Ectodermal cell (in vitro differentiated cells): ENCODE measurements around the gene TBX4. TPM values are rescaled to one million over a fixed set of nuclear protein-coding genes. Genes with fewer than 3 reads are reported as not detected.

Source experiments
- H3K27ac ChIP-seq: 2 replicates; pipeline ENCODE4 v1.7.0; 2013; ENCODE audit warnings: mild to moderate bottlenecking, low read depth, low read length; ENCODE audit not compliant: insufficient read depth, poor library complexity, severe bottlenecking
- H3K27me3 ChIP-seq: 2 replicates; pipeline ENCODE4 v1.7.0; 2013; ENCODE audit warnings: mild to moderate bottlenecking, low read length; ENCODE audit not compliant: insufficient read depth, control insufficient read depth, poor library complexity, severe bottlenecking
- H3K36me3 ChIP-seq: one replicate; pipeline ENCODE4 v1.7.0; 2013; ENCODE audit warnings: low read length; ENCODE audit not compliant: control insufficient read depth, insufficient read depth
- H3K4me1 ChIP-seq: one replicate; pipeline ENCODE4 v1.7.0; 2013; ENCODE audit warnings: low read length; ENCODE audit not compliant: control insufficient read depth, insufficient read depth
- H3K4me3 ChIP-seq: 2 replicates; pipeline ENCODE4 v1.7.0; 2013; ENCODE audit warnings: low read depth, low read length, control low read depth; ENCODE audit not compliant: insufficient read depth
- H3K9me3 ChIP-seq: 2 replicates; pipeline ENCODE4 v1.7.0; 2013; ENCODE audit warnings: mild to moderate bottlenecking, low read length, moderate library complexity; ENCODE audit not compliant: control insufficient read depth
- WGBS, 2 experiments: methylation state at CpG; one replicate each; pipeline ENCODE4 v1.1.7; 2013; ENCODE audit warnings: missing lambda C conversion rate in 2 of 2; 5-methylcytosine and 5-hydroxymethylcytosine counted together
- polyA plus RNA-seq, 4 experiments: library from polyadenylated mRNA; stranded (reverse); fragments of 50-300 nt; gene quantifications; one replicate each; pipeline ENCODE4 v1.2.3, GENCODE V29; 2013

TBX4 gene
- not detected for polyA plus RNA-seq (2013, experiment 1 of 4)
- polyA plus RNA-seq (2013, experiment 2 of 4): not detected
- polyA plus RNA-seq (2013, experiment 3 of 4): not detected
- not detected for polyA plus RNA-seq (2013, experiment 4 of 4)

DNA sequence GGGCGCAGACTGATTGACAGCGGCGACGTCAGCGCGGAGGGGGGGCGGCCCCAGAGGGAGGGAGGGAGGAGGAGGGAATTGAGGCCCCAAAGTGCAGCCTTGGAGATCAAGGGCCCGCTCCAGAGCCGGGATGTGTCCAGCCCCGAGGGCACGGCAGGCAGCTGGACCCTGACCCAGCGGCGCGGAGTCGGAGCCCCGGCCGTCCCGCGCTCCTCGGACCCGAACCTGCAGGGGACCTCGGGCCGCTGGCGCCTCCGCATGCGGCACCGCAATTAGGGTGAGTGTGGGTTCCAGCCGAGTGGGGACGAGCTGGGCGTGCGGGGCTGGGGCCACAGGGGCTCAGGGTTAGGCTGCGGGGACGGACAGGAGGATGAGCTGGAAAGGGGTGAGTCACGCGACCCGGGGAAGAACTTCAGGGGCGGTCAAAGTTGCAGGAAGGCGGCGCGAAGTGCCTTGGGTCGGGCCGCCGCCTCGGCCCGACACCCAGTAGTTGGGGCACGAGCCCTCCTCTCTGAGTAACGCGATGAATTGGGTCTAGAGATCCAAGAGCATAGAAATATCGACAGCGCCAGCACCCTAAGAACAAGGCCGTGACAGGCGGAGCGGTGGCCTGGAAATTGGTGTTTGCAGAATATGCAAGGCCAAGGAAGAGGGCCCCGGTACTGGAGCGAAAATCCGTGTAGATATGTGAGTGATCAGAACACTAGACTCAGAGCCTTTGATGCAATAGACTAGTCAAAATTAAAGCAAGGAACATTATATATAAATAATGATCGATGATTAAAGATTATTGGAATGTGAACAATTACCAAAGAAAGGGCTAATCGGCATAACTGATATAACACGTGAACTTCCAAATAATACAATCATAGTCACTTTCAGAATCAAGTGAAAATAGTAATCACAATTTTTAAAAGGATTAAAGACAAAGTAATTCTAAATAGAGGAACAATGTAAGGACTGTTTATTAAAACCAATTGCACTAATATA lies at the start of gene TBX4:
Gene TBX4 (plus strand): TSS at position 122 of the 990 bp plus-strand sequence. CDS start 4,069 bp downstream, outside the sequence.
- Histone ChIP-seq H3K4me1 (peaks cover 16% of the 10 kb centered on the region), H3K36me3 (no peaks in the 10 kb centered on the region), H3K27me3 (peaks cover 95% of the 10 kb centered on the region), H3K4me3 (peak within 1 kb of the TSS; percentile 23), H3K27ac (no peak within 1 kb of the TSS), H3K9me3 (no peaks in the 10 kb centered on the region)
- 1 to 2% methylated on average over 56 of the region's 59 CpGs for WGBS, 2 experiments

DNA sequence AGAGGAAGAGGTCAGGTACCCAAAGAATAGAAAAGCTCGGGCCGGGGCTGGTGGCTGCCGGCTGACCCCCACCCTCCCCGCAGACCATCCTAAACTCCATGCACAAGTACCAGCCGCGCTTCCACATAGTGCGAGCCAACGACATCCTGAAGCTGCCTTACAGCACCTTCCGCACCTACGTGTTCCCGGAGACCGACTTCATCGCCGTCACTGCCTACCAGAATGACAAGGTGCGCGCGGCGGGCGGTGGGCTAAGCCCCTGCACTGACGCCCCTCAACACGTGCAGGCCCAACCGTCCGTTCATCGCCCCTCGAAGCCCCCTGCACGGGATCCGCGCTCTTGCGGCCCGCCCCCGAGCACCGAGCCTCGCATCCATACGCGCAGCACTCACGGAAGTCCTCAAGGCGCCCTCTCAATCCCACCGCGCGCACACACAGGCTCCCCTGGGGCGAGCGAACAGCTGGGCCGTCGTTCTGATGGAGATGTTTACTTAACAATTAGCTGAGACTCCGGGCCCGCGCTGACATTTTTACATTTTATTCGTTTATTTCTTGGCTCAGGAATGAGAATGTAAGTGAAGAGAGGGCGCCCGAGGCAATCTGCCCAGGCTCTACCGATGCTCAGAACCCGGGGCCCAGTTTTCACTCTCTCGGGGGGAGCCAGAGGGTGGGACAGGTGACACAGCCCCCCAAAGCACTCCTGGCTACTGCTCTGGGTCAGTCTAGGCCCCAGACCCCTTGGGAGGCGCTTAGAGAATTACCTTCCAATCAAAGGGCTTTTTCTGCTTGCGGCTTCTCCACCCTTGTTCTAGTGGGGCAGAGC lies 49.0 kb upstream of the TBX4 start:
- no peaks in the 10 kb centered on the region for H3K36me3 ChIP-seq
- H3K4me3 ChIP-seq: no peak overlapping the region
- H3K27ac ChIP-seq: no peak overlapping the region
- peaks cover 100% of the 10 kb centered on the region for H3K27me3 ChIP-seq
- 2% methylated on average over 55 of the region's 55 CpGs for WGBS, 2 experiments
- H3K4me1 ChIP-seq: peaks cover 17% of the 10 kb centered on the region
- no peaks in the 10 kb centered on the region for H3K9me3 ChIP-seq

DNA sequence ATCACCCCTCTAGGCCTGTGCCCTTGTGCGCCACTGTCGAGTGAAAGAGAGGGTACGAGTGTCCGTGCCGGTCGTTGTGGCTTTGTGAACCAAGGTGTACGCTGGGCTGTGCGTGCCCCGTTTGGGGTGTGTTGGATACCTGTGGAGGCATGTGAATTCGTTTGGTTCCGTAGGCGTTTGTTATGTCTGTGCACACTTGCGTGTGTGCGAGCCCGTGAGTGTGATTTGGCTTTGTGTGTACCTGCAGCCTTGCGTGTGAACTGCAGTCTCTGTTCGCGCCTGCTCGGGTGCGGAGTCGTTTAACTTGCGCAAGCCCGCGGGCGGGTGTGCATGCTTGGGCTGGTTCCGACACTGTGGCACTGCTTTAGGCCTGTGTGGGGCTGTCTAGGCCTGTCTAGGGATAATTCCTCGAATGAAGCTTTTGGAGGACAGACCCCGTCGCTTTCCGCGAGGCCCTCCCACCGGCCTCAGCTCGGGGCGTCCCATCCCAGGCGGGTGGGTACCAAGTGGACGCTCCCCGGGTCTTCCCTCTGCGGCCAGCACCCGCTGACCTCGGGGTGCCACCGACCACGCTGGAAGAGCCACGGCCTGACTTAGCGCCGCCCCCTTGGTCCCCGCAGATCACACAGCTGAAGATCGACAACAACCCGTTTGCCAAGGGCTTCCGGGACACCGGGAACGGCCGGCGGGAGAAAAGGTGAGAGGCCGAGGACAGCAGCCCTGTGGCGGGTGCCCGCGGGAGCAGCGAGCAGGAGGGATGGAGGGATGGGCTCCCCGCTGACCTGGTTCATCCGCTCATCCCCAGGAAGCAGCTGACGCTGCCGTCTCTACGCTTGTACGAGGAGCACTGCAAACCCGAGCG lies 48.2 kb upstream of the TBX4 start:
- WGBS, 2 experiments: 4% methylated on average over 66 of the region's 66 CpGs
- Histone ChIP-seq H3K9me3 (no peaks in the 10 kb centered on the region), H3K27me3 (peaks cover 100% of the 10 kb centered on the region), H3K4me3 (peak overlapping the region; percentile 9), H3K27ac (no peak overlapping the region), H3K4me1 (peaks cover 10% of the 10 kb centered on the region), H3K36me3 (no peaks in the 10 kb centered on the region)

DNA sequence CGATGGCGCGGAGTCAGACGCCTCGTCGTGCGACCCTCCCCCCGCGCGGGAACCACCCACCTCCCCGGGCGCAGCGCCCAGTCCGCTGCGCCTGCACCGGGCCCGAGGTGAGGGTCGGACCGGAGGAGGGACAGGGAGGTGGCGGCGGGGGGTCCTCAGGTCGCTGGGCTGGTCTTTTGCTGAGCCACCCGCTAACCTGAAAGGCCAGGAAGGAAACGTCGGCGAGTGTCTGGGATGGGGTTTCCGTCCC lies 47.6 kb upstream of the TBX4 start:
- Histone ChIP-seq H3K9me3 (no peaks in the 10 kb centered on the region), H3K27me3 (peaks cover 100% of the 10 kb centered on the region), H3K27ac (no peak overlapping the region), H3K4me1 (peaks cover 5% of the 10 kb centered on the region), H3K4me3 (peak overlapping the region; percentile 9), H3K36me3 (no peaks in the 10 kb centered on the region)
- 1% methylated on average over 25 to 27 of the region's 27 CpGs for WGBS, 2 experiments

DNA sequence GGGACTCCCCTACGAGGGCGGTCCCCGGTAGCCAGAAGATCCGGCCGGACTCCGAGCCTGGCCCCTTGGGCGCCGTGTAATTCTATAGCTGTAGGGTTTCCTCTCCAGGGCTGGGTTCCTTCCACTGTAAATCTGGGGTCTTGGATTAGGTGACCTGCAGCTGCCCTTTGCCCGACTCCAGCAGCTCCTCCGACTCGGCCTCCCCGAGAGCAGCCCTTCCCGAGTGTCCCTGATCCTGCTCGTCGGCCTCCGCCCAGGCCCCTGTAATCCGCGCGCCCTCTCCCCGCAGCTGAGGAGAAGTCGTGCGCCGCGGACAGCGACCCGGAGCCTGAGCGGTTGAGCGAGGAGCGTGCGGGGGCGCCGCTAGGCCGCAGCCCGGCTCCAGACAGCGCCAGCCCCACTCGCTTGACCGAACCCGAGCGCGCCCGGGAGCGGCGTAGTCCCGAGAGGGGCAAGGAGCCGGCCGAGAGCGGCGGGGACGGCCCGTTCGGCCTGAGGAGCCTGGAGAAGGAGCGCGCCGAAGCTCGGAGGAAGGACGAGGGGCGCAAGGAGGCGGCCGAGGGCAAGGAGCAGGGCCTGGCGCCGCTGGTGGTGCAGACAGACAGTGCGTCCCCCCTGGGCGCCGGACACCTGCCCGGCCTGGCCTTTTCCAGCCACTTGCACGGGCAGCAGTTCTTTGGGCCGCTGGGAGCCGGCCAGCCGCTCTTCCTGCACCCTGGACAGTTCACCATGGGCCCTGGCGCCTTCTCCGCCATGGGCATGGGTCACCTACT lies 47.1 kb upstream of the TBX4 start:
- peak overlapping the region; percentile 9 for H3K4me3 ChIP-seq
- peaks cover 6% of the 10 kb centered on the region for H3K4me1 ChIP-seq
- no peak overlapping the region for H3K27ac ChIP-seq
- no peaks in the 10 kb centered on the region for H3K9me3 ChIP-seq
- H3K27me3 ChIP-seq: peaks cover 100% of the 10 kb centered on the region
- WGBS, 2 experiments: 2% methylated on average over 71 of the region's 71 CpGs
- H3K36me3 ChIP-seq: no peaks in the 10 kb centered on the region

DNA sequence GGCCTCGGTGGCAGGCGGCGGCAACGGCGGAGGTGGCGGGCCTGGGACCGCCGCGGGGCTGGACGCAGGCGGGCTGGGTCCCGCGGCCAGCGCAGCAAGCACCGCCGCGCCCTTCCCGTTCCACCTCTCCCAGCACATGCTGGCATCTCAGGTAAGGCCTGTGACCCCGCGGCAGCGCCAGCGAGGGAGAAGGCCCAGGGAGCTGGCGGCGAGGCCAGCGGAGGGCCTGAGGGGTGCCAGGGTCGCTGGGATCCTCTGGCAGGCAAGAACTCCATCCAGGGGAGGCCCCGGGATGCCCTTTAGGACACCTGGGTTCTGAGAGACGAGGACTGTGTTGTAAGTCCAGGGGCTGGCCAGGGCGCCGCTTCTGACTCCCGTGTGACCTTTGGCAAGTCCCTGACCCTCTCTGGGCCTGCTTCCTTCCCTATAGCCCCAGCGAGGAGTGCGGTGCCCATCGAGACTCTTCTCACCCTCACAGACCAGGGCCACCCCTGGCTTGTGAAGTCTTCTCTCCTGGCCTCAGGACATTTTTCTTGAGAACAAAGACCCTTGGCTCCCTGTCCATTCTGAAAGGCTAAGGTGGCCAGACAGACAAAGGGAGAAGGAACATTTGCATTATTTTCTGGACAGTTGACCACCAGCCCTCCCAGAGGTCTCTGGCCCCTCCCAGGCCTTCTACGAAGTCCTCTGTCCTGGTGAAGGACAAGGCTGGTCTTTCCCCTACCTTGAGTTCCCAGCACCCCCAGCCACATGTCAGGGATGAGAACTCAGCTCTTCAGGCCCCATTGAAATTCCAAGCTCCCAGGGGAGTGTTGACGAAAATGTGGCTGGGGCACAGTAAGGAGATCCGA lies 46.3 kb upstream of the TBX4 start:
- Histone ChIP-seq H3K4me3 (no peak overlapping the region), H3K36me3 (no peaks in the 10 kb centered on the region), H3K9me3 (no peaks in the 10 kb centered on the region), H3K27me3 (peaks cover 100% of the 10 kb centered on the region), H3K4me1 (peaks cover 13% of the 10 kb centered on the region), H3K27ac (no peak overlapping the region)
- 12 to 13% methylated on average over 37 of the region's 37 CpGs for WGBS, 2 experiments

DNA sequence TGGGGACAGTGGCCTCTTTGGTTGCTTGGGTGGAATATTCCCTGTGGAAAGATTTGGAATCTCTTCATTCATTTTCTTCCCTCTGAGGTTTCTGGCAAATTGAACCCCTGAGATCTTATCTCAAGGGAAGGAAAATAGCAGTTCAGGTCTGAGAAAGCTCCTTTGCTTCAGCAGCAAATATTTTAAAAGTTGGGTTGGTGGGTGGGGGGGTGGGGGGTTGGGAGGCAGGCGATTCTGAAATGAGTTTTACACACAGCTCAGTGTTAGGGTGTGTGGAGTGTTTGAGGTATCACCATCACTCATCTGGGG lies 45.7 kb upstream of the TBX4 start:
- Histone ChIP-seq H3K27ac (no peak overlapping the region), H3K27me3 (peaks cover 100% of the 10 kb centered on the region), H3K4me3 (no peak overlapping the region), H3K9me3 (no peaks in the 10 kb centered on the region), H3K36me3 (no peaks in the 10 kb centered on the region), H3K4me1 (peaks cover 13% of the 10 kb centered on the region)
- WGBS, 2 experiments: 25 to 52% methylated on average over 1 of the region's 1 CpG

DNA sequence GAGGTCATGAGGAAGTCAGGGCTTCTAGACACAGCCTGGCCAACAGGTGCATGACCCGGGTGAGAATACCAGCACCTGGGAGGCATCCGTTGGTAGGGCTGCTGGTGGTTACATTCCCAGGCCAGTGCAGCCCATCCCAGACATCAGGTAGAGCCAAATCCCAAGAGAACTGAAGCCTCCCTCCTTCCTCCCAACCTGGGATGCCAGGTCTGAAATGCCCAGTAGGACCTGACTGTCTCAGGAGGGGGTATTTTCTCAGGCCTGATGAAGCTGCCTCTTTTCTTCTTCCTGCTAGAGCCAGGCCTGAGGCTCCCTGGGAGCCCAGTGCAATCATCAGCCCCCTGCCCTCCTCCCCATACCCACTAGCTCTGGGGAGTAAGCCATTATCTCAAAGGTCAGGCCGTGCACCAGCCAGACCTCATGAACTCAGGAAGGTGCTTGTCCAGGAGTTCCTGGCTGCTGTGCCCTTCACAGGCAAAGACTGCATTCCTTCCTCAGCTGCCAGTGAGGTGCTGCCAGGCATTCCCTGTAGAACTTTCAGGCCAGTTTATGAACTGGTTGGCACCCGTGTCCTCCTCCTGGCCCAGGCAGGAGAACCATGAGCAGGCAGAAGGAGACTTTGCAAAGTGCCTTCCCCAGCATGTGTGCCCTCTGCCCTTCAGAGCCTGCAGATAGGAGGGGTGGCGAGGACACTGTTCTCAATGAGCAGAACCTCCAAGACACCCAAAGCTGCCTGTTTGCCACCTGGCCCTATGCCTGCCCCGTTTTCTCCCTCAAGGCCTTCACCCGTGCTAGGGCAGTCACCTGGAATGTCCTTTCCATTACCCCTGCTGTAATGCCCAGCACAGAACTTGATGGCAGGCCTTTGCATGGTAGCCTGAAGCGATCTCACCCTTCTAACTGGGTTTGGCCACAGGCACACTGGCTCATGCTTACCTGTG lies 45.0 kb upstream of the TBX4 start:
- H3K27ac ChIP-seq: no peak overlapping the region
- H3K27me3 ChIP-seq: peaks cover 100% of the 10 kb centered on the region
- 32 to 36% methylated on average over 8 of the region's 8 CpGs for WGBS, 2 experiments
- H3K36me3 ChIP-seq: no peaks in the 10 kb centered on the region
- no peaks in the 10 kb centered on the region for H3K9me3 ChIP-seq
- peaks cover 13% of the 10 kb centered on the region for H3K4me1 ChIP-seq
- no peak overlapping the region for H3K4me3 ChIP-seq
